Adrenal gland (tissue), 12 donors: ENCODE data around the gene TBX4. TPM values are rescaled to one million over a fixed set of nuclear protein-coding genes. Genes with fewer than 3 reads are reported as not detected.

ENCODE experiments used
- DNase-seq, 7 donors: peaks; one replicate each; pipeline ENCODE4 v3.0.0-alpha.2; 2019 to 2020
- H3K27ac ChIP-seq, 5 donors: fragments of 200-600 bp; sonication (generic) in 4 of 5; 1 replicate in 3 of 5; 2 replicates in 2 of 5; pipeline versions ENCODE4 v1.5.1 to v1.8.0; 2016 to 2020; ENCODE audit warnings: mild to moderate bottlenecking in 1 of 5
- H3K27me3 ChIP-seq: fragments of 200-600 bp; 2 replicates; pipeline ENCODE4 v1.8.0; 2021
- H3K36me3 ChIP-seq, 2 donors: fragments of 200-600 bp; replicated peaks in 1 of 2; 1 replicate in 1 of 2; 2 replicates in 1 of 2; pipeline versions ENCODE4 v1.5.1 to v1.8.0; 2018 to 2022
- H3K4me1 ChIP-seq, 2 donors: fragments of 200-600 bp; replicated peaks in 1 of 2; 1 replicate in 1 of 2; 2 replicates in 1 of 2; pipeline versions ENCODE4 v1.5.1 to v1.8.0; 2018 to 2021
- H3K4me3 ChIP-seq, 4 donors: fragments of 200-600 bp; sonication (generic) in 3 of 4; one replicate each; pipeline ENCODE4 v1.5.1; 2016 to 2018
- H3K9me3 ChIP-seq, 3 donors: fragments of 200-600 bp; sonication (generic) in 1 of 3; replicated peaks in 1 of 3; 1 replicate in 2 of 3; 2 replicates in 1 of 3; pipeline versions ENCODE4 v1.5.1 to v1.8.0; 2016 to 2021
- CTCF ChIP-seq, 6 experiments: fragments of 450-650 bp in 4 of 6; fragments of 200-600 bp in 2 of 6; sonication (generic) in 1 of 6; IDR thresholded peaks; 1 replicate in 5 of 6; 2 replicates in 1 of 6; pipeline versions ENCODE4 v1.5.1 to v1.8.0; 2016 to 2021; ENCODE audit warnings: antibody characterized with exemption in 6 of 6, mild to moderate bottlenecking in 2 of 6, moderate library complexity in 1 of 6
- POLR2A ChIP-seq, 2 donors: fragments of 450-650 bp; IDR thresholded peaks; one replicate each; pipeline ENCODE4 v1.6.1; 2017; ENCODE audit warnings: antibody characterized with exemption in 2 of 2, mild to moderate bottlenecking in 2 of 2, moderate library complexity in 1 of 2
- WGBS, 4 donors: extraction: QIAGEN DNeasy Blood & Tissue Kit in 2 of 4; methylation state at CpG; one replicate each; pipeline versions ENCODE4 v1.1.5 to v1.1.7; 2013 to 2017; 5-methylcytosine and 5-hydroxymethylcytosine counted together
- intact Hi-C, 2 donors: fragments of 100-400 bp; cut with DNase I; formaldehyde crosslinking; loops; one replicate each; pipeline versions ENCODE4 v1.14.1 to v1.15.0; 2022 to 2023
- polyA plus RNA-seq, 3 donors: library from polyadenylated mRNA; stranded (reverse); fragments of 200-250 nt in 2 of 3; fragments of 350-450 nt in 1 of 3; fragmentation: Illumina TruSeq in 1 of 3; extraction: RNeasy Lipid Tissue Mini Kit (QIAGEN cat#74804) in 1 of 3; gene quantifications; one replicate each; pipeline ENCODE4 v1.2.3, GENCODE V29; 2013 to 2014
- total RNA-seq, 9 donors: library from RNA; depleted of rRNA in 4 of 9; stranded (reverse); fragments of >200 nt in 4 of 9; fragments of 120-200 nt in 1 of 9; fragmentation: NEBNext Ultra II Directional in 1 of 9; extraction: Animal tissue kit (Norgen Biotek cat#: 25700) in 1 of 9; gene quantifications; one replicate each; pipeline versions ENCODE4 v1.1.0 to v1.2.4, GENCODE V29; 2013 to 2023
- donor health status: healthy with polysubstance abuse.
- donor health status: Bipolar disorder and iron deficiency.
- donor health status: DM: yes; HTN: yes; CAD: no.
- donor health status: DM: no; HTN: no; CAD: no.
- donor health status: DM: no; HTN: no; CAD: no.
- donor health status: DM: yes; HTN: yes; CAD: no.

Gene TBX4
- total and polyA plus RNA-seq, 12 donors, result 0.03 to 0.54 (median 0.21) TPM; not detected in 8

GRCh38 chr17:61478026-61478789 is 26.0 kb downstream of the TBX4 start:
- peaks cover 11% of the 10 kb centered on the region for H3K27me3 ChIP-seq
- H3K4me3 ChIP-seq, result no peak overlapping the region
- no peak for TF ChIP-seq CTCF (IDR thresholded peaks at IDR 0.05)
- H3K9me3 ChIP-seq, result no peaks in the 10 kb centered on the region
- H3K4me1 ChIP-seq, result no peaks in the 10 kb centered on the region
- no peak overlapping the region for H3K27ac ChIP-seq
- intact Hi-C loops, result no loop called here
- no peaks in the 10 kb centered on the region for H3K36me3 ChIP-seq
- WGBS, 4 donors, result 93 to 94% (median 93%) methylated on average over 9 of the region's 9 CpGs
- no peak for DNase-seq

- peaks cover 11% of the 10 kb centered on the region for H3K27me3 ChIP-seq
- intact Hi-C loops, result no loop called here
- TF ChIP-seq CTCF (IDR thresholded peaks at IDR 0.05) (no peak), POLR2A (IDR thresholded peaks at IDR 0.05) (no peak)
- H3K4me1 ChIP-seq, result no peaks in the 10 kb centered on the region
- DNase-seq, result no peak
- no peaks in the 10 kb centered on the region for H3K9me3 ChIP-seq
- no peak overlapping the region for H3K4me3 ChIP-seq
- WGBS, 4 donors, result 85 to 92% (median 89%) methylated on average over 10 to 14 of the region's 14 CpGs
- H3K36me3 ChIP-seq, result no peaks in the 10 kb centered on the region
- H3K27ac ChIP-seq, result no peak overlapping the region
Observed at GRCh38 chr17:61478790-61479492, 26.7 kb downstream of the TBX4 start.

- Histone ChIP-seq H3K9me3 (no peaks in the 10 kb centered on the region), H3K36me3 (no peaks in the 10 kb centered on the region), H3K27me3 (peaks cover 11% of the 10 kb centered on the region), H3K4me1 (no peaks in the 10 kb centered on the region), H3K27ac (no peak overlapping the region), H3K4me3 (no peak overlapping the region)
- no peak for DNase-seq
- no peak for TF ChIP-seq CTCF (IDR thresholded peaks at IDR 0.05)
- no peak for TF ChIP-seq POLR2A (IDR thresholded peaks at IDR 0.05)
- intact Hi-C loops, result no loop called here
- 86 to 90% (median 88%) methylated on average over 22 to 25 of the region's 25 CpGs for WGBS, 4 donors
Observed at GRCh38 chr17:61479493-61480413, 27.5 kb downstream of the TBX4 start.

- intact Hi-C loops, result no loop called here
- H3K4me3 ChIP-seq, result no peak overlapping the region
- no peaks in the 10 kb centered on the region for H3K36me3 ChIP-seq
- TF ChIP-seq POLR2A (IDR thresholded peaks at IDR 0.05) (no peak), CTCF (IDR thresholded peaks at IDR 0.05) (no peak)
- no peaks in the 10 kb centered on the region for H3K9me3 ChIP-seq
- no peak for DNase-seq
- peaks cover 11% of the 10 kb centered on the region for H3K27me3 ChIP-seq
- no peak overlapping the region for H3K27ac ChIP-seq
- 78 to 88% (median 84%) methylated on average over 3 to 5 of the region's 5 CpGs for WGBS, 4 donors
- H3K4me1 ChIP-seq, result no peaks in the 10 kb centered on the region
Observed at GRCh38 chr17:61480414-61480807, 28.2 kb downstream of the TBX4 start.
